HepG2 (cell line): Measurements from ENCODE around the gene ACSM6. TPM values are rescaled to one million over a fixed set of nuclear protein-coding genes. Genes with fewer than 3 reads are reported as not detected.

Experiments
- ATAC-seq: fragments of 200-7000 bp; cut with Tn5 transposase; 3 replicates; pipeline ENCODE4 v1.9.1; 2020; ENCODE audit warnings: mild to moderate bottlenecking, moderate library complexity
- BruUV-seq: library from RNA; stranded (reverse); fragments of 400-500 nt; replicated peaks from 2 replicates; lab custom pipeline; 2021; lab: Mats Ljungman, UMichigan
- CTCF ChIA-PET: fragments of 300-600 bp; formaldehyde crosslinking; extraction: SDS; loops from one replicate; lab custom pipeline; 2021; ENCODE audit warnings: low total read pairs, inconsistent platforms, low intra/inter-chr PET ratio; lab: Yijun Ruan, JAX
- POLR2A ChIA-PET: fragments of 350-600 bp; sonication (Branson Sonifier 250); formaldehyde crosslinking; loops from one replicate; lab custom pipeline; 2020; ENCODE audit warnings: antibody characterized with exemption, inconsistent platforms; lab: Yijun Ruan, JAX
- DNase-seq: peaks from one replicate; pipeline ENCODE4 v3.0.0-alpha.2; 2015; ENCODE audit warnings: low spot score
- FAIRE-seq: peaks from 3 replicates; lab custom pipeline; 2011; peaks lifted over from hg19 to GRCh38; lab: Jason Lieb, UNC
- H2AFZ ChIP-seq: one replicate; pipeline ENCODE4 v1.6.1; 2011; ENCODE audit warnings: low read length, inconsistent platforms
- H3K27ac ChIP-seq: fragments of 300-600 bp; 3 replicates; pipeline ENCODE4 v1.8.0; 2011; ENCODE audit warnings: mixed run types, mild to moderate bottlenecking, mixed read lengths, low read length, inconsistent platforms; ENCODE audit not compliant: insufficient read depth; ENCODE audit errors: extremely low read length
- H3K27me3 ChIP-seq, 2 experiments: fragments of 200-600 bp in 1 of 2; 2 replicates in 1 of 2; 3 replicates in 1 of 2; pipeline versions ENCODE4 v1.6.0 to v1.8.0; 2011; ENCODE audit warnings: low read length in 2 of 2, mild to moderate bottlenecking in 2 of 2, moderate library complexity in 2 of 2, inconsistent platforms in 1 of 2; ENCODE audit not compliant: insufficient read depth in 2 of 2, control insufficient read depth in 1 of 2
- H3K36me3 ChIP-seq, 2 experiments: fragments of 200-600 bp in 1 of 2; replicated peaks in 1 of 2; 2 replicates in 1 of 2; 3 replicates in 1 of 2; pipeline versions ENCODE4 v1.5.1 to v1.8.0; 2011; ENCODE audit warnings: low read length in 2 of 2, inconsistent platforms in 1 of 2; ENCODE audit not compliant: insufficient read depth in 2 of 2, control insufficient read depth in 1 of 2
- H3K4me1 ChIP-seq: 2 replicates; pipeline ENCODE4 v1.5.1; 2012; ENCODE audit warnings: low read length, inconsistent platforms; ENCODE audit not compliant: insufficient read depth
- H3K4me2 ChIP-seq: 2 replicates; pipeline ENCODE4 v1.6.0; 2011; ENCODE audit warnings: low read depth, low read length, inconsistent platforms
- H3K4me3 ChIP-seq, 3 experiments: fragments of 200-600 bp in 1 of 3; sonication (generic), shearing (Covaris generic) in 1 of 3; replicated peaks in 1 of 3; 2 replicates each; pipeline ENCODE4 v1.5.1; 2011 to 2016; ENCODE audit warnings: low read length in 3 of 3, inconsistent platforms in 2 of 3, low read depth in 2 of 3, mild to moderate bottlenecking in 2 of 3, control low read depth in 1 of 3, mixed read lengths in 1 of 3; ENCODE audit not compliant: insufficient read depth in 1 of 3
- H3K79me2 ChIP-seq: one replicate; pipeline ENCODE4 v1.6.1; 2011; ENCODE audit warnings: low read length, inconsistent platforms; ENCODE audit not compliant: insufficient read depth
- H3K9ac ChIP-seq: 2 replicates; pipeline ENCODE4 v1.6.0; 2011; ENCODE audit warnings: mild to moderate bottlenecking, low read depth, low read length, inconsistent platforms; ENCODE audit not compliant: insufficient read depth
- H3K9me3 ChIP-seq: 2 replicates; pipeline ENCODE4 v1.5.1; 2012; ENCODE audit warnings: mild to moderate bottlenecking, low read length
- H4K20me1 ChIP-seq: 2 replicates; pipeline ENCODE4 v1.6.0; 2011; ENCODE audit warnings: inconsistent platforms, mild to moderate bottlenecking, low read length, moderate library complexity; ENCODE audit not compliant: insufficient read depth
- FOXA1 ChIP-seq, 2 experiments: fragments of 450-650 bp in 1 of 2; sonication (generic) in 1 of 2; formaldehyde crosslinking in 1 of 2; IDR thresholded peaks; 2 replicates each; pipeline versions ENCODE4 v1.4.0 to v1.6.1; 2016 to 2020; ENCODE audit warnings: missing genetic modification reagents in 1 of 2
- FOXA3 ChIP-seq: IDR thresholded peaks from 2 replicates; pipeline ENCODE4 v1.6.1; 2016; ENCODE audit warnings: missing genetic modification reagents, missing compliant biosample characterization
- MAZ ChIP-seq, 2 experiments: sonication (generic) in 1 of 2; formaldehyde crosslinking in 1 of 2; IDR thresholded peaks; 2 replicates each; pipeline versions ENCODE4 v1.5.0 to v1.6.1; 2012 to 2020; ENCODE audit warnings: low read depth in 2 of 2, mild to moderate bottlenecking in 2 of 2, borderline replicate concordance in 1 of 2, improper control_type of control experiment in 1 of 2, low read length in 1 of 2, missing genetic modification reagents in 1 of 2, moderate library complexity in 1 of 2
- ZFP1 ChIP-seq: IDR thresholded peaks from 2 replicates; pipeline ENCODE4 v1.6.1; 2016
- WGBS: methylation state at CpG from one replicate; pipeline ENCODE4 v1.1.6; 2017; ENCODE audit warnings: low lambda C conversion rate; 5-methylcytosine and 5-hydroxymethylcytosine counted together
- in situ Hi-C: cut with HindIII; loops from 2 replicates; pipeline ENCODE4 v1.10.0; 2017; ENCODE audit warnings: low pct_unique_long_range_greater_than_20kb; ENCODE audit not compliant: extremely low pct_ligation_motif_present
- intact Hi-C: fragments of 100-400 bp; cut with micrococcal nuclease; formaldehyde crosslinking; loops from one replicate; pipeline ENCODE4 v1.10.0; 2022; ENCODE audit not compliant: unreplicated experiment
- polyA plus RNA-seq, 8 experiments: library from polyadenylated mRNA; depleted of rRNA in 3 of 8; stranded (reverse) in 7 of 8; unstranded in 1 of 8; fragments of >200 nt; fragmentation: Illumina TruSeq in 4 of 8; extraction: Trizol in 4 of 8; gene quantifications; 2 replicates each; pipeline versions ENCODE4 v1.2.1 to v1.2.3, GENCODE V29; 2011 to 2016; ENCODE audit warnings: low read depth in 4 of 8, missing spikeins in 1 of 8, mixed read lengths in 1 of 8; ENCODE audit not compliant: insufficient read depth in 1 of 8
- total RNA-seq, 5 experiments: library from RNA; depleted of rRNA; stranded (reverse); fragments of >200 nt; fragmentation: Illumina TruSeq; extraction: Trizol; gene quantifications; 2 replicates each; pipeline ENCODE4 v1.2.3, GENCODE V29; 2016; ENCODE audit warnings: low read depth in 1 of 5
- TF ChIP-seq, protein P1 (sequence below): sonication (generic); formaldehyde crosslinking; IDR thresholded peaks from 2 replicates; pipeline ENCODE4 v1.4.0; 2020; ENCODE audit warnings: missing genetic modification reagents
- TF ChIP-seq, protein P2 (sequence below): IDR thresholded peaks from 2 replicates; pipeline ENCODE4 v1.6.1; 2016; ENCODE audit warnings: low read depth
- TF ChIP-seq, protein P3 (sequence below): sonication (generic); formaldehyde crosslinking; IDR thresholded peaks from 2 replicates; pipeline ENCODE4 v1.4.0; 2020; ENCODE audit warnings: missing genetic modification reagents
- TF ChIP-seq, protein P4 (sequence below): sonication (generic); formaldehyde crosslinking; IDR thresholded peaks from 2 replicates; pipeline ENCODE4 v1.4.0; 2020; ENCODE audit warnings: missing genetic modification reagents

ACSM6 gene
- total and polyA plus RNA-seq, 2 of the 13 experiments (the other 11 are each of a cell fraction or from before 2014, with no cell fraction given): not detected

DNA sequence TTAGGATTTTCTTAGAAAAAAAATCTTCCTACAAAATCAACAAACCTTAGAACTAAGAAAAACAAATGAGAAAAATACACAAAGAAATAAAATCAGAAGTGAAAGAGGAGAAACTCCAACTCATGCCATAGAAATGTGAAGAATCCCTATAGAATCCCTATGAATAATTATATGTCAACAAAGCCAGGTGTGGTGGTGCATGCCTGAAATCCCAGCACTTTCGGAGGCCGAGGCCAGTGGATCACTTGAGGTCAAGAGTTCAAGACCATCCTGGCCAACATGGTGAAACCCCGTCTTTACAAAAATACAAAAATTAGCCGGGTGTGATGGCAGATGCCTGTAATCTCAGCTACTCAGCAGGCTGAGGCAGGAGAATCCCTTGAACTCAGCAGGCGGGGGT is 27.1 kb downstream of the ACSM6 start (continued):
- TF ChIP-seq, protein P1, sequence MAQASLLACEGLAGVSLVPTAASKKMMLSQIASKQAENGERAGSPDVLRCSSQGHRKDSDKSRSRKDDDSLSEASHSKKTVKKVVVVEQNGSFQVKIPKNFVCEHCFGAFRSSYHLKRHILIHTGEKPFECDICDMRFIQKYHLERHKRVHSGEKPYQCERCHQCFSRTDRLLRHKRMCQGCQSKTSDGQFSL (CRISPR knock-in tag): no peak
- no peak for TF ChIP-seq MAZ (IDR thresholded peaks at IDR 0.05; ENCODE audit: borderline replicate concordance, low read depth, low read length)
- TF ChIP-seq MAZ (CRISPR knock-in tag; IDR thresholded peaks at IDR 0.05; ENCODE audit: low read depth): no peak
- 0 out of 2 replicates have a peak, but pooled peaks have one; percentile 12 for TF ChIP-seq FOXA1 (IDR thresholded peaks at IDR 0.05)
- TF ChIP-seq FOXA1 (CRISPR knock-in tag; IDR thresholded peaks at IDR 0.05): peak; percentile 38
- TF ChIP-seq, protein P2, sequence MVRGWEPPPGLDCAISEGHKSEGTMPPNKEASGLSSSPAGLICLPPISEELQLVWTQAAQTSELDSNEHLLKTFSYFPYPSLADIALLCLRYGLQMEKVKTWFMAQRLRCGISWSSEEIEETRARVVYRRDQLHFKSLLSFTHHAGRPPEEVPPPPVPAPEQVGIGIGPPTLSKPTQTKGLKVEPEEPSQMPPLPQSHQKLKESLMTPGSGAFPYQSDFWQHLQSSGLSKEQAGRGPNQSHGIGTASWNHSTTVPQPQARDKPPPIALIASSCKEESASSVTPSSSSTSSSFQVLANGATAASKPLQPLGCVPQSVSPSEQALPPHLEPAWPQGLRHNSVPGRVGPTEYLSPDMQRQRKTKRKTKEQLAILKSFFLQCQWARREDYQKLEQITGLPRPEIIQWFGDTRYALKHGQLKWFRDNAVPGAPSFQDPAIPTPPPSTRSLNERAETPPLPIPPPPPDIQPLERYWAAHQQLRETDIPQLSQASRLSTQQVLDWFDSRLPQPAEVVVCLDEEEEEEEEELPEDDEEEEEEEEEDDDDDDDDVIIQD (CRISPR knock-in tag): peak; percentile 50; the same call in 1 of the 2 replicates
- TF ChIP-seq FOXA3 (CRISPR knock-in tag): peak; percentile 15; the same call in 1 of the 2 replicates
- TF ChIP-seq, all 625 proteins: peak for 7

DNA sequence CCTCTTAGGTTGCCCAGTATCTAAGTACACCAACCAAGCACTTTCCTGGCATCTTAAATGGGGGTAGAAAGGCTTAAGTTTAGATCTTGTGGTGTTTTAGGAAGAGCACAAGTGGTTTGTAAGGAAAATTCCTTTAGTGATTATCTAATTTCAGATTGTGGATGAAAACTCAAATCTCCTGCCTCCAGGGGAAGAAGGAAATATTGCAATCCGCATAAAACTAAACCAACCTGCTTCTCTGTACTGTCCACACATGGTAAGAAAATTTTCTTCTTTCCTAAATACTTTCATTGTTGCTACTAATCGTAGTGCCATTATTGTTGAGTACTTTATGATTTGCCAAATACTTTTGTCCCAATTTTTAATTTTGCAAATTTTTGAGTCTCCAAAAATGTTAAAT is 31.1 kb downstream of the ACSM6 start:
- ChIA-PET CTCF (no interaction called here), POLR2A (no interaction called here)
- DNase-seq (no peak), FAIRE-seq (no peak), ATAC-seq (no peak)
- in situ Hi-C loops: loop anchor here (25.0 kb wide), 1 partner anchor 588 kb away; no protein-coding TSS in a partner anchor
- WGBS: 54% methylated on average over 2 of the region's 2 CpGs
- Histone ChIP-seq H3K27me3 (no peaks in the 10 kb centered on the region), H3K36me3 (no peaks in the 10 kb centered on the region), H3K4me1 (peaks cover 5% of the 10 kb centered on the region; the same call in 1 of the 2 replicates), H3K9me3 (no peaks in the 10 kb centered on the region), H3K4me2 (no peak overlapping the region), H3K27ac (no peak overlapping the region), H3K4me3 (no peak overlapping the region), H3K79me2 (no peaks in the 10 kb centered on the region), H3K9ac (no peak overlapping the region), H4K20me1 (no peaks in the 10 kb centered on the region), H2AFZ (no peak overlapping the region)
- intact Hi-C loops: no loop called here
- no TSS peak for BruUV-seq
- TF ChIP-seq ZFP1 (CRISPR knock-in tag): no peak
- TF ChIP-seq, protein P3, sequence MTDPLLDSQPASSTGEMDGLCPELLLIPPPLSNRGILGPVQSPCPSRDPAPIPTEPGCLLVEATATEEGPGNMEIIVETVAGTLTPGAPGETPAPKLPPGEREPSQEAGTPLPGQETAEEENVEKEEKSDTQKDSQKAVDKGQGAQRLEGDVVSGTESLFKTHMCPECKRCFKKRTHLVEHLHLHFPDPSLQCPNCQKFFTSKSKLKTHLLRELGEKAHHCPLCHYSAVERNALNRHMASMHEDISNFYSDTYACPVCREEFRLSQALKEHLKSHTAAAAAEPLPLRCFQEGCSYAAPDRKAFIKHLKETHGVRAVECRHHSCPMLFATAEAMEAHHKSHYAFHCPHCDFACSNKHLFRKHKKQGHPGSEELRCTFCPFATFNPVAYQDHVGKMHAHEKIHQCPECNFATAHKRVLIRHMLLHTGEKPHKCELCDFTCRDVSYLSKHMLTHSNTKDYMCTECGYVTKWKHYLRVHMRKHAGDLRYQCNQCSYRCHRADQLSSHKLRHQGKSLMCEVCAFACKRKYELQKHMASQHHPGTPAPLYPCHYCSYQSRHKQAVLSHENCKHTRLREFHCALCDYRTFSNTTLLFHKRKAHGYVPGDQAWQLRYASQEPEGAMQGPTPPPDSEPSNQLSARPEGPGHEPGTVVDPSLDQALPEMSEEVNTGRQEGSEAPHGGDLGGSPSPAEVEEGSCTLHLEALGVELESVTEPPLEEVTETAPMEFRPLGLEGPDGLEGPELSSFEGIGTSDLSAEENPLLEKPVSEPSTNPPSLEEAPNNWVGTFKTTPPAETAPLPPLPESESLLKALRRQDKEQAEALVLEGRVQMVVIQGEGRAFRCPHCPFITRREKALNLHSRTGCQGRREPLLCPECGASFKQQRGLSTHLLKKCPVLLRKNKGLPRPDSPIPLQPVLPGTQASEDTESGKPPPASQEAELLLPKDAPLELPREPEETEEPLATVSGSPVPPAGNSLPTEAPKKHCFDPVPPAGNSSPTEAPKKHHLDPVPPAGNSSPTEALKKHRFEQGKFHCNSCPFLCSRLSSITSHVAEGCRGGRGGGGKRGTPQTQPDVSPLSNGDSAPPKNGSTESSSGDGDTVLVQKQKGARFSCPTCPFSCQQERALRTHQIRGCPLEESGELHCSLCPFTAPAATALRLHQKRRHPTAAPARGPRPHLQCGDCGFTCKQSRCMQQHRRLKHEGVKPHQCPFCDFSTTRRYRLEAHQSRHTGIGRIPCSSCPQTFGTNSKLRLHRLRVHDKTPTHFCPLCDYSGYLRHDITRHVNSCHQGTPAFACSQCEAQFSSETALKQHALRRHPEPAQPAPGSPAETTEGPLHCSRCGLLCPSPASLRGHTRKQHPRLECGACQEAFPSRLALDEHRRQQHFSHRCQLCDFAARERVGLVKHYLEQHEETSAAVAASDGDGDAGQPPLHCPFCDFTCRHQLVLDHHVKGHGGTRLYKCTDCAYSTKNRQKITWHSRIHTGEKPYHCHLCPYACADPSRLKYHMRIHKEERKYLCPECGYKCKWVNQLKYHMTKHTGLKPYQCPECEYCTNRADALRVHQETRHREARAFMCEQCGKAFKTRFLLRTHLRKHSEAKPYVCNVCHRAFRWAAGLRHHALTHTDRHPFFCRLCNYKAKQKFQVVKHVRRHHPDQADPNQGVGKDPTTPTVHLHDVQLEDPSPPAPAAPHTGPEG (CRISPR knock-in tag): no peak
- TF ChIP-seq, protein P4, sequence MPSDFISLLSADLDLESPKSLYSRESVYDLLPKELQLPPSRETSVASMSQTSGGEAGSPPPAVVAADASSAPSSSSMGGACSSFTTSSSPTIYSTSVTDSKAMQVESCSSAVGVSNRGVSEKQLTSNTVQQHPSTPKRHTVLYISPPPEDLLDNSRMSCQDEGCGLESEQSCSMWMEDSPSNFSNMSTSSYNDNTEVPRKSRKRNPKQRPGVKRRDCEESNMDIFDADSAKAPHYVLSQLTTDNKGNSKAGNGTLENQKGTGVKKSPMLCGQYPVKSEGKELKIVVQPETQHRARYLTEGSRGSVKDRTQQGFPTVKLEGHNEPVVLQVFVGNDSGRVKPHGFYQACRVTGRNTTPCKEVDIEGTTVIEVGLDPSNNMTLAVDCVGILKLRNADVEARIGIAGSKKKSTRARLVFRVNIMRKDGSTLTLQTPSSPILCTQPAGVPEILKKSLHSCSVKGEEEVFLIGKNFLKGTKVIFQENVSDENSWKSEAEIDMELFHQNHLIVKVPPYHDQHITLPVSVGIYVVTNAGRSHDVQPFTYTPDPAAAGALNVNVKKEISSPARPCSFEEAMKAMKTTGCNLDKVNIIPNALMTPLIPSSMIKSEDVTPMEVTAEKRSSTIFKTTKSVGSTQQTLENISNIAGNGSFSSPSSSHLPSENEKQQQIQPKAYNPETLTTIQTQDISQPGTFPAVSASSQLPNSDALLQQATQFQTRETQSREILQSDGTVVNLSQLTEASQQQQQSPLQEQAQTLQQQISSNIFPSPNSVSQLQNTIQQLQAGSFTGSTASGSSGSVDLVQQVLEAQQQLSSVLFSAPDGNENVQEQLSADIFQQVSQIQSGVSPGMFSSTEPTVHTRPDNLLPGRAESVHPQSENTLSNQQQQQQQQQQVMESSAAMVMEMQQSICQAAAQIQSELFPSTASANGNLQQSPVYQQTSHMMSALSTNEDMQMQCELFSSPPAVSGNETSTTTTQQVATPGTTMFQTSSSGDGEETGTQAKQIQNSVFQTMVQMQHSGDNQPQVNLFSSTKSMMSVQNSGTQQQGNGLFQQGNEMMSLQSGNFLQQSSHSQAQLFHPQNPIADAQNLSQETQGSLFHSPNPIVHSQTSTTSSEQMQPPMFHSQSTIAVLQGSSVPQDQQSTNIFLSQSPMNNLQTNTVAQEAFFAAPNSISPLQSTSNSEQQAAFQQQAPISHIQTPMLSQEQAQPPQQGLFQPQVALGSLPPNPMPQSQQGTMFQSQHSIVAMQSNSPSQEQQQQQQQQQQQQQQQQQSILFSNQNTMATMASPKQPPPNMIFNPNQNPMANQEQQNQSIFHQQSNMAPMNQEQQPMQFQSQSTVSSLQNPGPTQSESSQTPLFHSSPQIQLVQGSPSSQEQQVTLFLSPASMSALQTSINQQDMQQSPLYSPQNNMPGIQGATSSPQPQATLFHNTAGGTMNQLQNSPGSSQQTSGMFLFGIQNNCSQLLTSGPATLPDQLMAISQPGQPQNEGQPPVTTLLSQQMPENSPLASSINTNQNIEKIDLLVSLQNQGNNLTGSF (CRISPR knock-in tag): no peak
